HS-27A (cell line): ENCODE results near the gene TPP1.

Source experiments
- DNase-seq: peaks from one replicate; pipeline ENCODE4 v3.0.0-alpha.2; 2012; ENCODE audit warnings: low read depth, missing footprints

The TPP1 gene

GRCh38 chr11:6627762-6628241 is 8.6 kb upstream of the TPP1 start:
- DNase-seq: no peak

GRCh38 chr11:6626971-6627761 is 7.9 kb upstream of the TPP1 start:
- DNase-seq: no peak

GRCh38 chr11:6625832-6626420 is 6.7 kb upstream of the TPP1 start:
- DNase-seq: no peak

DNA sequence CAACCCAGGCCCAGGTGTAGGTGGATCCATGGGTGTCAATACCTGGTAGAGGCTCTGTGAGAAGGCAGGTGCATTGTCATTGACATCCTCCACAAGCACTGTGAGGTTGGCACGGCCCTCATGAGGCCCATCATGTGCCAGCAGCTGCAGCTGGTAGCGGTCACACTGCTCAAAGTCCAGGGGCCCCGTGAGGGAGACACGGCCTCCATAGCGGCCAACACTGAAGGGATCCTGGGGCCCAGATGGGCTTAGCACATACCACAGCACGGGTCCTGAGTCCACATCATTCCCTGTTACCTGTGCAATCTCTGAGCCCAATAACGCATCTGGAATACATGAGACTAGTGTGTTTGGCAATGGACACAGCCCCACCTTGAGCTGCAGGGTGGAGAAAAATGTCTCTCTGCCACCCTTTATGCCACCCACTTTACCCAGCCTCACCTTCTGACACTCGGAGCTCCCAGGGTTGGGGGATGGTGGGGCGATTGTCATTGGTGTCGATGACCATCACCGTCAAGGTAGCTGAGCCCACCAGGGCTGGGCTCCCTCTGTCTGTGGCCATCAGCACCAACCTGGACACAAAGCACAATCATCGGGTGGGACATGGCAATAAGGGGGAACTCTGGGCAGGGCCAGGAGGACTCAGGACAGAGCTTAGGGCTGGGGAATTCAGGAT is 6.1 kb upstream of the TPP1 start:
- no peak for DNase-seq

GRCh38 chr11:6623391-6624363 is 4.5 kb upstream of the TPP1 start:
- DNase-seq: no peak

- no peak for DNase-seq
Measured at GRCh38 chr11:6622261-6623171, 3.3 kb upstream of the TPP1 start.

GRCh38 chr11:6621711-6622211 is 2.5 kb upstream of the TPP1 start:
- DNase-seq: no peak

DNA sequence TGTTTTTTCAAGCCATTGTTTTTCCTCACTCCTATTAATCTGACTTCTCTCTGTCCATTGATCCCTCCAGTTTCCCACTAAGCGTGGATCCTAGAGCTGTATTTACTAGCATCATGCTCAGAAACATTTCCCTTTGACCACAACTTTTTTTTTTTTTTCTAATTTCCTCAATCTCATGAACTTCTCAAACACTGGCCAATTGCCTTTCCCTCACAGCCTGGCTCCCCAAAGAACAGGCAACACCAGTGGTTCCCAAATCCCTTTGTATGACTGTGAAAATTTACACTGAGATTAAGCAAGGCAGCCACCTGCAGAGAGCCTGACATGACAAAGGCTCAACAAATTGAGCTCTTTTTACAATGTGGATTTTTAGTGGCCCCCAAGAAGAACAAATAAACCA is 1.4 kb upstream of the TPP1 start:
- DNase-seq: no peak

GRCh38 chr11:6618117-6619003 is 862 bp downstream of the TPP1 start:
- DNase-seq: no peak

DNA sequence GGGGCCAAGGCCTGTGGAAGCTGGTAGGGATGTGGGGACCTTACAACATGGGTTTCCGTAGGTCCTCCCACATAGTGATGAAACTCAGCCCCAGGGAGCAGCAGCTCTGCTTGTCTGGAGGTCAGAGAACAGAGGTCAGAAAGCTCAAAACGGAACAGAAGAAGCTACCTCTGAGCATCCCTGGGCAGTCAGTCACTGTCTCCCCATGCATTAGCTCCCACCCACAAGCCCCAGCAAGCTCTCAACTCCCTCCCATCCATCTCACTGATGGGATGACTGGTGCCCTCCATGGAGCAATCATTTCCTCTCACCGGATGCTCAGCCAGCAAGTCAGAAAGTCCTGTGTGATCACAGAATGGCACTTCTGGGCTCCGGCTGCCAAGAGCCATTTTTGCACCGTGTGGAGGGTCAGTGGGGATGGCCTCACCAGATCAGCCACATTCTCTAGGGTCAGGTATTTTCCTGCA is 1.9 kb downstream of the TPP1 start:
- DNase-seq: no peak

DNA sequence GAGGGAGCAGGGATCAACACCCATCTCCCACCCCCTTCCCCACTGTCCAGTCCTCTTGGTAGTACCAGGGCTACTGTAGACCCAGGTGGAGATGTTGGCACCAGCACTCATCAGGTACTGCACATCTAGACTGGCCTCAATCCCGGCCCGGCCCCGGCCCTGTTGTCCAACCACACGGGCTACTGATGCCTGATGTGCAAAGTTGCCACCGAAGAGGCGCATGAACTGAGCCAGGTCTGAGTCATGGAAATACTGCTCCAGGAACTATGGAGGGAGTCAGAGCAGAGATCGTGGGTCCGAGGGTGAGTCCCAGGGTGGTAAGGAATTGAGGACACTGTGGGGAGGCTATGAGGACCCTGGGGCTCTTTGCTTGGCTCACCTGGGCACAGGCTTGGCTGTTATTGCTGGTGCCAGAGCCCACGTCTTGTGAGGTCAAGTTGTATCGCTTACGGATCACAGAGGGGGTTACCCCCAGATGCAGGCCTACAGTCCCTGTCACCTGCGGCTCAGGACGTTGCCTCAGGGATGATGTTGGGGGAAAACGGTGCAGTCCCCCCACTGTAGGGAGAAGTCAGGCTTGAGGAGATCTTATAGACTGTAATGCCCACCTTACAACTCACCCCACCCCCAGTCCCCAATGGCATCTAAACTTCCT is 2.5 kb downstream of the TPP1 start:
- no peak for DNase-seq

DNA sequence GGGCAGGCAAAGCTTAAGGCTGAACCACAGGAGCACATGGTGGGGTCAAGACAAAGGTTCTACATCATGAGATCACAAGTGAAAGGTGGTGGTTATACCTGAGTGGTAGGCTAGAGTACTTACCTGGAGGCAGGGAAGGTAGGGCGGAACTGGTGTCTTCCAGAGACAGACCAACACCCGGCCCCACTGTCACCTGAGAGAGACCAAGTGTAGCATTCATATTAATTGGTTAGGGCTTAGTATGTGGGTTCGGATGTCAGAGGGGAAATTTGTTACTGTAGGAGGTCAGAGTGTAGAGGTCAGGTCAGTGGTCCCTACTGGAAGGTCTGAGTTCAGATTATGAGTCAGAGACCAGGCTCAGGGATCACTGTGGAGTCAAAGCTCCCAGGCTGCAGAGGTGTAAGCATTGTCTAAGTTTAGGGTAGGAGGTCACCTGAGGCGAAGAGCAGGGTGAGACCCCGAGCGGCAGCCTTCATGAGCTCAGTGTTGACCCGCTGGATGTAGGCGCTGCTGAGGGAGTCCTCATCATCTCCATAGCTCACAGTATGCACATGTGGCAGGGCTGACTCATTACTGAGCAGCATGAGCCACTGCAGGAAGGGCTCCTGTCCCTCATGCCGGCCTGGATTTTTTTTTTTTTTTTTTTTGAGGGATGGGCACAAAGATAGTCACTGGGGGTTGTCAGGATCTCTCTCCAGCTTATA is 3.2 kb downstream of the TPP1 start:
- no peak for DNase-seq

- DNase-seq: no peak
Measured at GRCh38 chr11:6615046-6615445, 4.2 kb downstream of the TPP1 start.

GRCh38 chr11:6614446-6614845 is 4.8 kb downstream of the TPP1 start:
- no peak for DNase-seq

- DNase-seq: no peak
Measured at GRCh38 chr11:6613496-6613895, 5.7 kb downstream of the TPP1 start.

- peak; percentile 77 for DNase-seq
Measured at GRCh38 chr11:6612213-6613041, 6.8 kb downstream of the TPP1 start, which contains the start of gene TAF10. TAF10 (minus strand) TSS chr11:6612216; CDS start chr11:6612189, 27 bp downstream.

DNA sequence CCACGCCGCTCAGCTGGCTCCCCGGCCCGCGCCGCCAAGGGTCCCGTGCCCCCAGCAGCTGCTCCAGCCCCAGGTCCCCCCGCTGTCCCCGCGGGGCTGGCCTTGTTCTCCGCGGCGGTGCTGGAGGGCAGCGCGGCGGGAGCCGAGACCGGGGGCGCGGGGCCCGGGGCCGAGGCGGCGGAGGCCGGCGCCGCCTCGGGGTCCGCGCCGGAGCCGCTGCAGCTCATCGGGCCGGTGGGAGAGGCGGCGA is 7.3 kb downstream of the TPP1 start:
- DNase-seq: no peak
